Testis (tissue), 2 donors: ENCODE measurements around the gene FOXD4.
"Not testable (repeated sequence)": the region's sequence is repeated elsewhere in the genome, so short reads cannot be mapped to it uniquely, and the experiment has no call there.

Source experiments
- CTCF ChIP-seq, 3 experiments: fragments of 450-650 bp in 2 of 3; fragments of 200-600 bp in 1 of 3; sonication (generic) in 1 of 3; IDR thresholded peaks; one replicate each; pipeline ENCODE4 v1.5.1; 2016 to 2019; ENCODE audit warnings: antibody characterized with exemption in 3 of 3, mild to moderate bottlenecking in 2 of 3, moderate library complexity in 1 of 3
- POLR2A ChIP-seq: fragments of 450-650 bp; IDR thresholded peaks from one replicate; pipeline ENCODE4 v1.6.1; 2017; ENCODE audit warnings: antibody characterized with exemption, mild to moderate bottlenecking, moderate library complexity

- TF ChIP-seq CTCF (IDR thresholded peaks at IDR 0.05); POLR2A: not testable (repeated sequence)
These were observed 41.8 kb downstream of the FOXD4 start for GRCh38 chr9:76389-76788.
